A204.1 (cell line): ENCODE results near the gene ZNF768.

Experiments used
- FAIRE-seq: peaks from 2 replicates; lab custom pipeline; 2012; peaks lifted over from hg19 to GRCh38; lab: Jason Lieb, UNC

ZNF768 gene

DNA sequence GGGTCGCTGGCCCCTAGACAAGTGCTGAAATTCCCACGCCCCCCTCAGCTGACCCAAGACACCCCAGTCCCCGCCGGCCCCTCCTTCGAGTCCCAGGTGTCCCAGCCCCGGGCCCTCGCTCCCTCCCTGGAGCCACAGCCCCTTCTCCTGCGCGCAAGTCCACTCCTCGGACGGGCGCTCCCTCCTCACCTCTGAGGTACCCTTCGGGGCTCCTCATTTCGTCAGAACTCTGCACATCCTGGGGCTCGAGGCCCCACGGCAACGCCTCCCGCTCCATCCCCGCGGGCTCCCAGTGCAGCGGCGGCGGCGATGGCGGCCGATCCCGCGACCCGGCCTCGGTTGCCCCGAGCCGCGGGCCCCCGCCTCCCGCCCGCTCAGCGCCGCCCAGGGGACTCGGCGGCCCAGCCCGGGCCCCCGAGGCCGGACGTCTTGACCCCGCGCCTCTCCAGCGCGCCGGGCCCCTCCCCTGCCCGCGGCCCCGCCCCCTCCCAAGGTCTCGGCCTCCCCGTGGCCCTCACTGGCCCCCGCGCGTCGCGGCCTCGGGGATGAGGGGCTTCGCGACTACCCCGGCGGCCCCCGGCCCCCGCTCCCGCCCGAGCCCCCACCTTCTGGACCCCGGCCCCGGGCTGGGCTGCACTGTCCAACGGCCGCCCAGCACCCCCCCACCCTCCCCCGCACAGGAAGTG, at the start of gene ZNF768:
Gene ZNF768 (minus strand): TSS at position 430 of the 686 bp plus-strand sequence. CDS start 153 bp downstream, at position 277.
- no peak for FAIRE-seq

DNA sequence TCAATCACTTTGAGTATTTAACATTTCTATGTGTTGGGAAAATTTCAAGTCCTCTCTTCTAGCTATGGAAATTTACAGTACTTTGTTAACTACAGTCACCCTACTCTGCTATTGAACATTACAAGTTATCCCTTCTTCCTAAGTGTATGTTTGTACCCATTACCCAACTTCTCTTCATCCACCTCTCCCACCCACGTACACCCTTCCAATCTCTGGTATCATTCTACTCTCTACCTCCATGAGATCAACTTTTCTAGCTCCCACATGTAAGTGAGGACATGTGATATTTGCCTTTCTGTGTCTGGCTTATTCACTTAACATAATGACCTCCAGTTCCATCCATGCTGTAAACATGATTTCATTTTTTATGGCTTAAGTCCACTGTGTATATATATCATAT, 48.3 kb upstream of the ZNF768 start:
- no peak for FAIRE-seq

DNA sequence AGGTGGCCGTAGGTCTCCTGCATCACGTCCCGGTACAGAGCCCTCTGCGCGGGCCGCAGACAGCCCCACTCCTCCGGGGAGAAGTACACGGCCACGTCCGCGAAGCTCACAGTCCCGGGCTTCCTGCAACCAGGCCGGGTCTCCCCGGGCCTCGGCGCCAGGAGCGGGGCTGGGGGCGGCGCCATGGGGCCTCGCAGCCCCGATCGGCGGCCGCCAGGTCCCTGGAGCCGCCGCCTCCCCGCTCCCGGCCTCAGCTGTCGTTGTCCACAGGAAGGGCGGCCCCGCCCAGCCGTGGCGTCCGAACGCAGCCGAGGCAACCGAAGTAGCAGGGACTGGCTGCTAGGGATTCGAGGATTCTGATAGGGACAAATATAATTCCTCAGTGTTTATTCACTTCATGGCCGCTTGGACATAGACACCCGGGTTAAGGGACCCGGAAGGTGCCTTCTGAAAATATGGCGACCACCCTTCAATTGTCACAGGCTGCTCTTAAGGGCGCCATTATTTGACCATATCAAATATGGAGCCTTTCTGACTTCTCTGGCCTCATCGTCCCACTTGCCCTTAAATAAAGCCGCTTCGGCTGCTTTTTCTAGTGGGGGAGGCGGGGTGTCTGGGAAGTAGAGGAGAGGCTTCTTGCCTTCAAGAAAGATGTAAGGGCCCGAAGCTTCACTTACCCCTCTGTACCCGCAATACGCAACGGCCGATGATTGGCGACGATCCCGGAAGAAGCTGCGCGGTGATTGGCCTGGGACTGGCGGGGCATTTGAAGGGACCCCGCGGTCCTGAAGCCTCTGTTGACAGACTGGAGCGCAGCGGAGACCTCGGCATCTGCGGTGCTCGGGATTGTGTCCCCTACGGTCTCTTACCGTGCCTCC, 45.3 kb upstream of the ZNF768 start, which contains the start of gene ZNF688:
Gene ZNF688 (minus strand): TSS at position 270 of the 878 bp plus-strand sequence. CDS start 85 bp downstream, at position 185.
- peak; percentile 95 for FAIRE-seq

DNA sequence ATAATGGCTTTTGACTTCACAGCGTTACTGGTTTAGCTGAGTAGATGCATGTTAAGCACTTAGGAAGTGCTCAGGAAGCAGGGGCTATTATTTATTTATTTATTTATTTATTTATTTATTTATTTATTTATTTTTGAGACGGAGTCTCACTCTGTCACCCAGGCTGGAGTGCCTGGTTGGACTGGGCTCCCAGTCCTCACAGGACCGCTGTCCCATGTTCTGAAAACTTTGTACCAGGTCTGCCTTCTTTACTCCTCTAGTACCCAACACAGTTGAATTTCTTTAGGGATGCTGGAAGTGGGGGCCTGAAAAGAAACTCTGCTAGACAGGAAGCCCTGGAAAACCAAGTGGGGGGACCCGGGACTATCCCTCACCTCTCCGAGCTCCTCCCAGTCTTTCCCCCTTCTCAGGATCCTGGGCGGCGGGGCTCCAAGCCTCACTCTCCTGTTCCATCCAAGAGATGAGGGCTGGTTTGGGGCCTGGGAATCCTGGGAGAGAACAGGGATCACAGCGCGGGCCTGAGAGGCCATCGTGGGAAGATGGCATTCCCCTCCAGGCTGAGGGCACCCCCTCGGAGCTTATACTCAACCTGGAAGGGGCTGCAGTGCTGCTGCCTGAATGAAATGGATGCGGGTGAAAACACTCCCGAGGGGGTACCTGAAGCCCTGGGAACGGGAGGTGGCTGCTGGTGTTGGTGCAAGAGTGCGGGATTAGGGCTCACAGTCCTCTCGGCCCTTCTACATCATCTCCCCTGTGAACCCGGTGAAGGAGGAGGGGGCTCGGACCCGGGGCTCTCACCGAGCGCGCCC, 44.5 kb upstream of the ZNF768 start:
- FAIRE-seq = no peak

DNA sequence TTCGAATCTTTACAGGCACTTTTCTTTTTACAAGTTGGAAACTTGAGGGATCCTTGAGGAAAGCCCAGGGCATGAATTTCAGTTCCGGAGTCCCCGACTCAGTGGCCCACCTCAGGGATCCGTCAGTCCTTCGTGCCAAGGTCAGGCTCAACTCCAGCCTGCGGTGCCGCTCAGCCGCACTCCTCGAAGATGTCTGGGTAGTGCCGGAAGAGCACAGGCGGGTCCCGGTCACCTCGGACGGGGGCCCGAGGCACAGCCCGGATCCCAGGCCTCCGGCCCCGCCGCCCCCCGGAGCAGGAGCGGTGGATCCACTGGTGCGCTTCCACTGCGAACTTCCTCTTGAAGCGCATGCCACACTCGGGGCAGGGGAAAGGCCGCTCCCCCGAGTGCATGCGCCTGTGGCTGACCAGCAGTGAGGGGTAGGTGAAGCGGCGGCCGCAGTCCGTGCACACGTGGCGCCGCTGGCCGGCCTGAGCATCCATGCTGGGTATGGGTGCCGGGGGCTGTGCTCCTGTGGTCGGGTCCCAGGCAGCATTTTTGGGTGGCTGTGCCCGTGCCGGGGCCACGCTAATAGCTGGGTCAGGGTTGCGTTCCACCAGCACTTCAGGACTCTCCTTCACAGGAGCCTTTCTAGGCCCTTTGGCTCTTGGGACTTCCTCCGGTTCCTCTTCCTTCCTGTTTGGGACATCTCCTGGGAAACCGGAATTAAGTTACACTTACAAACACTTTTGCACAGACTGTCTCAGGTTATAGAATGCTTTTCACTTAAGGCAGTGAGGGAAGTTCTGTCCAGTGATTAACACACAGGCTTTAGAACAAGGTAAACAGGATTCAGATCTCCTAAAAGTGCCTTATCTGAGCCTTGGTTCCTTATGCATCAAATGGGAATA, 43.6 kb upstream of the ZNF768 start:
- FAIRE-seq = no peak

DNA sequence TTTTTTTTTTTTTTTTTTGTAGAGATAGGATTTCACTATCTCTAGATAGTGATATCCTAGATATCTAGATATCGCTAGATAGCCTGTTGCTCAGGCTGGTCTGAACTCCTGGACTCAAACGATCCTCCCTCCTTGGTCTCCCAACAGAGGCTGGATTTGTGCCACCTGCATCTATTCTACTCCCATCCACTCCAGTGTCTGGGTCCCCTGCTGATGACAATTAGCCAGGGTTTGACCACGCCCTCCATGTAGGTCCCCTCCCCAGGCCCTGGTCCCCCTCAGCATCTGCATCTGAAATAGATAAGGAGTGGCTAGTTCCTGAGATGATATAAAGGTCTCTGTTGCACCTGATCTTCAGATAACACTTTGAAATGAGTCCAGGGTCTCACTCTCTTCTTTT, 42.9 kb upstream of the ZNF768 start:
- FAIRE-seq = no peak

DNA sequence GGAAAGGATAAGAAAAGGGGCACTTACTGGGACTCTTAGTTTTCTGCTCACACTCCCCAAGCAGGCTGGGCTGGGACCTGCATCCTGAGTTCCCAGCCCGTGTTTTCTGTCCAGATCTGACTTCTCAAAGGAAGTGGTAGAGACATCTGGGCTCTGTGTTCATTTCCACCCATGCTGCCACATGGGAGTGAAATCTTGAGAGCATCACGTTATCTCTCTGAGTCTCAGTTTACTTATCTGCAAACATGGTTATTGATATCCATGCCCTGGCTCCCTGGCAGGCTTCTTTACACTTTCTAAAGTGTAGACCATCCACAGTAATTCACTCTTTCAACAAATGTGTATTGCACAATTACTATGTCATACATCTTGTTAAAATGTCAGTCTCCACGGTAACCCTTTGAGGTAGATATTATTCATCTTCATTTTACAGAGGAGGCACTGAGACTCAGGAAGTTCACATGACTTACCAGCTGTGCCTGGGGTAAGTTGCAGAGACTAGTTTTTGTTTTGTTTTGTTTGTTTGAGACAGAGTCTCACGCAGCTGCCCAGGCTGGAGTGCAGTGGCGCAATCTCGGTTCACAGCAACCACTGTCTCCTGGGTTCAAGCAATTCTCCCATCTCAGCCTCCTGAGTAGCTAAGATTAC, 41.7 kb upstream of the ZNF768 start:
- no peak for FAIRE-seq

DNA sequence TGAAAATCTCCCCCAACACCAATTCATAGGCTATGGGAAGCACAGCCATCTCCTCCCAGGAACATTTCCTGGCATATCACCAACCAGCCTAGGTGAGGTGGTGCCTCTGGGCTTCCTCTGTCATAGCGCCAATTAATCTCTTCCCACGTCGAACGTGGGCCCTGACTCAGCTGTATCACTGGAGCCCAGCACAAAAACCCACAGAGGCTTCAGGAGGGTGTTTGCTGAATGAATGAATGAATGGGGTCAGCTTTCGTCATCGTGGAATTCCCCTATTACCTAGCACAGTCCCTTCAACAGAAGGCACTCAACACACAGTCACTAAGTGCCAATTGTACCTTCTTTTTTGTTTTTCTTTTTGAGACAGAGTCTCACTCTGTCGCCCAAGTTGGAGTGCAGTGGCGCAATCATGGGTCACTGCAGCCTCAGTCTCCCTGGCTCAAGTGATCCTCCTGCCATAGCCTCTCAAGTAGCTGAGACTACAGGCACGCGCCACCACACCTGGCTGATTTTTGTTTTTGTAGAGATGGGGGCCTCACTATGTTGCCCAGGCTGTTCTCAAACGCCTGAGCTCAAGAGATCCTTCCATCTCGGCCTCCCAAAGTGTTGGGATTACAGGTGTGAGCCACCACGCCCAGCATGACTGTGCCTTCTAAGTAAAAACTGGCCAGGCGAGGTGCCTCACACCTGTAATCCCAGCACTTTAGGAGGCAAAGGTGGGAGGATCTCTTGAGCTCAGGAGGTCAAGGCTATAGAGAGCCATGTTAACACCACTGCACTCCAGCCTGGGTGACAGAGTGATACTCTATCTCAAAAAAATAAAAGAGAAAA, 41.0 kb upstream of the ZNF768 start:
- FAIRE-seq = no peak

DNA sequence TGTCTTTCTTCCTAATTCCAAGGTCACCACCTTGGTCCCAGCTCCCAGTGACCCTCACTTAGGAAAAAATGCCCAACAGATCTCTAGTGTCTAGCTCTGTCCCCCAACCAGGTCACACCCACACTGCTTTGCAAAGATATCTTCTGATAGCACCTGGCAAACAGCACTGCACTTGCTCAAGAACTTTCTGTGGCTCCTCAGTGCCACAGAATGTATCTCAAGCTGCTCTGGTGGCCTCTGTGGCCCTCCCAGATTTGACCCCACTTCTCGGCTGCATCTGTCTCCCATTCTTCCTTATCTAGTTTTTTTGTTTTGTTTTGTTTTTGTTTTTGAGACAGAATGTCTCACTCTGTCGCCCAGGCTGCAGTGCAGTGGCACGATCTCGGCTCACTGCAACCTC, 40.2 kb upstream of the ZNF768 start:
- no peak for FAIRE-seq

DNA sequence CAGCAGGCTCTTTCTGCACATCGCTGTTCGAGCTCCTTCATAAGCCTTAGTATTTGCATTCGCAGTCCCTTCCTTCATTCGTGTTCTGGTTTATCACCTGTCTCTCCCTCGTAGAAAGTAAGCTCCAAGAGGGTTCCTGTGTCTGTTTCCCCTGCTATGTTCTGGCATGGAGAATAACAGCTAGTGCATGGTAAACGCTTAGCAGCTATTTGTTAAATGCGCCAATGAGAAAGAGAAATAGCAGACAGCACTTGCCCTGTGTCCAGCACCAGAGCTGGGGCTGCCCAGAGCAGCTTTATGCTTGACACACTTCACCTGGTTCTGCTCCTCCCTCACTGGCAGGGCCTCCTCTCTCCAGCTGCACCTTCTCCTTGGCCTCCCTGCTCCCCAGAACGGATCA, 39.6 kb upstream of the ZNF768 start:
- FAIRE-seq = no peak

DNA sequence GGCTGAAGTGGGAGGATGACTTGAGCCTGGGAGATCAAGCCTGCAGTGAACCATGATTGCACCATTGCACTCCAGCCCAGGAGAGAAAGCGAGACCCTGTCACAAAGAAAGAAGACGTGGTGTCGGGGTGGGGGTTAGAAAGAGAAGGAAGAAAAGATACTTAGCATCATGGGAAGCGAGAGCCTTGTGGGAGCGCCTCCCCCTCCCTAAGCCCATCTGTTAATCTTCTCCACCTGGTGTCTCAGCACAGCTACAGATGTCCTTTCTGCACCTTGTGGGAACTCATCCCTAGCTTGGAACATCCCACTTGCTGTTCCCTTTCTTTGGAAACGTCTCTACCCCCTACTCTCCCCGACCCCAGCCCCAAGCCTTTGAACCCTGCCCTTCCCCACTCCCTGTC, 39.2 kb upstream of the ZNF768 start:
- FAIRE-seq = no peak

DNA sequence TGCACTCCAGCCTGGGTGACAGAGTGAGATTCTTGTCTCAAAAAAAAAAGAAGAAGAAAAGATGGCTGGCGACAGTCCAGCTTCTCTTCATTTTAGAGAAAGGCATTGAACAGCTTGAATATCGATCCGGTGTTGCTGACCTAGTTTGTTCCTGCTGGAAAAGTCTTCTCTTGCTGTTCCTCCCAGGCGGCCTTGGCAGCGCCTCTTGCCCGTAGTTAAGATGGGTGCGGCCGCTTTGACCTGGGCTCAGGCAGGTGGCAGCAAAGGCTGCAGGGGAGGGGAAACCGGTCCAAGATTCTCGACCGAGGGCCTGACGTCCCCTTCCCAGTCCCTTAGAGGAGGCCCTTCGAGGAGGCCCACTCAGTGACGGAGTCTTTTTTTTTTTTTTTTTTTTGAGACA, 35.7 kb upstream of the ZNF768 start:
- no peak for FAIRE-seq

DNA sequence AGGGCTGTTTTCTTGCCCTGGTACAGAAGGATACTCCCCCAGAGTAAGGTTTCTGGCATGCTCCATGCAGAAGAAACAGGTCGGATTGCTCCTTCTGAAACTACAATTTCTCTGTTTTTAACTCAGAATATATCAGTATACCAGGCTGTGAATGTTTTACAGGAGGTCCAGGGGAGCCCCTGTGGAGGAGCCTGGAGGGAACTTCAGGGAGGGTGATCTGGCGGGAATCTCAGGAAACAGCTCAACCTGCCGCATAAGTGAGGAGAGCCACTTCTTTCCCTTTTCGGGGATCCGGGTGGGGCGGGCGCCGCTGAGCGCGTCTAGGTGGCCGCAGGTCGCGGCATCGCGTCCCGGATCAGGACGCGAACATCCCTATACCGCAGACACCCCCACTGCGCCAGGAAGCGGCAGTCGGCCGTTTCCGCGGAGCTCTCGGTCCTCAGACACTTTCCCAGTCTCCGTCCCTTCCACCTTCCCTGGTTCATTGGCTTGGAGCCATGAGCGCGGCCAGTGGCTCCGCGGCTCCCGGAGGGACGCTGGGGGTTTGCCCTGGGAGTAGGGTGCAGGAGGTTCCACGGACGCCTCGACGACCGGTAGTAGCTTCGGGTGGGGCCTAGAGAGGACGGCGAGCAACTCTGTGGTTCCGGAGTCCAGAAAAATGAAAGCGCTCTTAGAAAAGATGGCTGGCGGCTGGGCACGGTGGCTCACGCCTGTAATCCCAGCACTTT, 34.9 kb upstream of the ZNF768 start:
- FAIRE-seq = no peak

DNA sequence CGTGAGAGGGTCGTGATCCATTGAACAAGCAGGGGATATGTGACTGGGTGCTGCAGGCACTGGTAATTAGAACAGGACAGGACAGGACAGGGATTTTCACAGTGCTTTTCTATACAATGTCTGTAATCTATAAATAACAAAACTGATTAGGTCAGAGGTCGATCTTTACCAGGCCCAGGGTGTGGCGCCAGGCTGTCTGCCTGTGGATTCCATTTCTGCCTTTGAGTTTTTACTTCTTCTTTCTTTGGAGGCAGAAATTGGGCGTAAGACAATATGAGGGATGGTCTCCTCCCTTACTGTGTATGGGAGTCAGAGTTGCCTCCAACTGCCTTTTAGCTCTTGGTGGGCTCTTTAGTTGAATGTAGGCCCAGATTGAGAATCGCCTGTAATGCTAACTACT, 33.3 kb upstream of the ZNF768 start:
- no peak for FAIRE-seq

DNA sequence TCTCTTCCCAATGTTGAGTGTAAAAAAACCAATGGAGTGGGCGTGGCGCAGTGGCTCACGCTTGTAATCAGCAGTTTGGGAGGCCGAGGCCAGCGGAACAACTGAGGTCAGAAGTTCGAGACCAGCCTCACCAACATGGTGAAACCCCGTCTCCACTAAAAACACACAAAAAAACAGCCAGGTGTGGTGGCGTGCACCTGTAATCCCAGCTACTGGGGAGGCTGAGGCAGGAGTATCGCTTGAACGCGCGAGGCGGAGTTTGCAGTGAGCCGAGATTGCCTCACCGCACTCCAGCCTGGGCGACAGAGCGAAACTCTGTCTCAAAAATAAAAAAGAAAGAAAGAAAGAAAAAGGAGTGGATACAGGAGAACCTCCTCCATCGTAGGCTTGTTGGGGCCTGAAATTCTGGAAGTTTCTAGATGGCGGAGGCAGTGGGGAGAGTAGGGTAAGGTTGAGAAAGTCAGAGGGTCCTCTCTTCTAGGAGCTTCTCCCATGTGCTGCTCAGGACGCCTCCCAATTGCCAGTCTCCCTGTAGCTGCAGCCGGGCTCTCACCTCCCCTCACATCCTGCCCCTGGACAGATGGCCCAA, 32.5 kb upstream of the ZNF768 start:
- FAIRE-seq = no peak

DNA sequence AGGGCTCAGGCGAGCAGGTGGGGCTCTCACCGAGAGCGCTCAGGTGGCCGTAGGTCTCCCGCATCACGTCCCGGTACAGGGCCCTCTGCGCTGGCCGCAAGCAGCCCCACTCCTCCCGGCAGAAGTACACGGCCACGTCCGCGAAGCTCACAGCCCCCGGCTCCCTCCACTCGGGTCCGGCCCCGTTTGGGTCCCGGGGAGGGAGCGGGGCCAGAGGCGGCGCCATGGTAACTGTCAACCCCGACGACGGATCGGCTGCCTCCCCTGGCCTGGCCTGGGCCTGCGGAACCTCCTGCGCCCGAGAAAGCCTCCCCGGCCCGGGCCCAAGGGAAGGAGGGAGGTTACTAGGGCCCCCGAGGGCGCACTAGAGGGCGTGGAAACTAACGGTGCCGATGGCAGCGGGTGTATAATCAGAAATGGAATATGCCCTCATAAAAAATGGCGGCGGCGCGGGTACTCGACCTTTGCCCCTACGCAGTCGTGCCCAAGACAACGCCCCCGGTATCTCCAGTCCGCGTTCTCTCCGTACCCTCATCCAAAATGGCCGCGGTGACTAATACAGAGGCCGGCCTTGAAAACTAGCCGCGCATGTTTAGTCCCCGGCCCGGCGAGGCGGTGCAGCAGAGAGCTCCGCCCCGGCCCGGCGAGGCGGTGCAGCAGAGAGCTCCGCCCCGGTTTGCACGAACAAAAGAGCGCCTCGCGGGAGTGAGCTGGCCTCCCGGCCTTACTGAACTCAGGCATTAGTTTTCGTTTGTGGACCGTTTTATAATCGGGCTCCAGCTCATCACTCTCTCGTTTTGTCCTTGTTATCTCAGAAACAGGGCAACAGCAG, 31.8 kb upstream of the ZNF768 start, which contains the start of gene ZNF764:
Gene ZNF764 (minus strand): TSS at position 418 of the 832 bp plus-strand sequence. CDS start 192 bp downstream, at position 226.
- peak; percentile 98 for FAIRE-seq

DNA sequence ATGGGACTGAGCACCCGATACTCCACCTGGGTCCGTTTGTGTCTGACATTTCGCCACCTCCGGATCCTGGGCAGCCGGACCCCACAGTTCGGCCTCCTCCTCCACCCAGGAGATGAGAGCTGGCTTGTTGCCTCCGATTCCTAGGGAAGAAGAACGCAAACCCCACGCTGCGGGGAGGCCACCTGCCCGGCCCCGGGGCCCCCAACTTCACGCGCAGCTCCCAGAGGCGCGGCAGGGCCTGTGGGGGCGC, 31.3 kb upstream of the ZNF768 start:
- no peak for FAIRE-seq

DNA sequence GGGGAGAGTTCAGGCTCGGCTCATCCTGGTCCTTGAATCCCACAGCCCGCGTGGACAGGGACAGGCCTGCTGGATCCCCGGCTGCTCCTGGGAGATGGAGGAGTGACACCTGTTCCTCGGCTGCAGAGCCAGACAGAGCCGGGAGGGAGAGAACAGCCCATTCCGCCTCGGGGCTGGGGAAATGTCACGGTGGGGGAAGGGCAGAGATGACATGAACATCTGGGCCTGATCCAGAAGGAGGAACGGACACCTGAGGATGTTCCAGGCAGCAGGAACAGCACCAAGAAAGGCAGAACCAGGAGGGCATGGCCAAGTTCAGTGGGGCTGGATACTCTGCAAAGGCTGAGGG, 29.7 kb upstream of the ZNF768 start:
- FAIRE-seq = no peak
